Endodermal cell (in vitro differentiated cells): Measurements from ENCODE around the gene PSMC4. TPM values are rescaled to one million over a fixed set of nuclear protein-coding genes. Genes with fewer than 3 reads are reported as not detected.

Source experiments
- DNase-seq: peaks from one replicate; pipeline ENCODE4 v3.0.0-alpha.2; 2017
- H3K27ac ChIP-seq: 2 replicates; pipeline ENCODE4 v1.5.1; 2013; ENCODE audit warnings: mild to moderate bottlenecking, low read depth, low read length, moderate library complexity
- H3K27me3 ChIP-seq: 2 replicates; pipeline ENCODE4 v1.6.1; 2013; ENCODE audit warnings: mild to moderate bottlenecking, low read length, moderate library complexity; ENCODE audit not compliant: insufficient read depth, control insufficient read depth, poor library complexity, severe bottlenecking
- H3K36me3 ChIP-seq: 2 replicates; pipeline ENCODE4 v1.7.0; 2013; ENCODE audit warnings: mild to moderate bottlenecking, low read length, moderate library complexity; ENCODE audit not compliant: control insufficient read depth, insufficient read depth
- H3K4me1 ChIP-seq: one replicate; pipeline ENCODE4 v1.7.0; 2013; ENCODE audit warnings: low read length; ENCODE audit not compliant: control insufficient read depth, insufficient read depth
- H3K4me3 ChIP-seq: 2 replicates; pipeline ENCODE4 v1.5.1; 2013; ENCODE audit warnings: mild to moderate bottlenecking, low read length, moderate library complexity
- H3K9ac ChIP-seq: 2 replicates; pipeline ENCODE4 v1.6.1; 2013; ENCODE audit warnings: mild to moderate bottlenecking, low read length, moderate library complexity; ENCODE audit not compliant: poor library complexity, severe bottlenecking; ENCODE audit errors: extremely low read depth
- H3K9me3 ChIP-seq: 2 replicates; pipeline ENCODE4 v1.6.1; 2013; ENCODE audit warnings: mild to moderate bottlenecking, low read length, moderate library complexity; ENCODE audit not compliant: control insufficient read depth
- H3K27ac Mint-ChIP-seq: 2 replicates; pipeline ENCODE4 v1.8.0; 2020; ENCODE audit warnings: mixed read lengths
- H3K27me3 Mint-ChIP-seq: 2 replicates; pipeline ENCODE4 v1.8.0; 2021; ENCODE audit warnings: mild to moderate bottlenecking, mixed read lengths; ENCODE audit not compliant: insufficient read depth
- H3K36me3 Mint-ChIP-seq: 2 replicates; pipeline ENCODE4 v1.8.0; 2020; ENCODE audit warnings: low read depth, mixed read lengths
- H3K4me1 Mint-ChIP-seq: 2 replicates; pipeline ENCODE4 v1.8.0; 2020; ENCODE audit warnings: mixed read lengths
- H3K4me3 Mint-ChIP-seq: 2 replicates; pipeline ENCODE4 v1.8.0; 2020; ENCODE audit warnings: mild to moderate bottlenecking, moderate library complexity, mixed read lengths
- H3K9me3 Mint-ChIP-seq: 2 replicates; pipeline ENCODE4 v1.8.0; 2020; ENCODE audit warnings: mild to moderate bottlenecking, mixed read lengths
- CTCF ChIP-seq: fragments of 200-600 bp; sonication (generic); conservative IDR thresholded peaks from 2 replicates; pipeline ENCODE4 v1.5.0; 2021; ENCODE audit warnings: antibody characterized with exemption, mild to moderate bottlenecking
- WGBS, 2 experiments: methylation state at CpG; one replicate each; pipeline versions ENCODE4 v1.1.5 to v1.1.7; 2013; ENCODE audit warnings: missing lambda C conversion rate in 2 of 2, mixed read lengths in 1 of 2; ENCODE audit not compliant: insufficient coverage in 1 of 2, insufficient read length in 1 of 2; 5-methylcytosine and 5-hydroxymethylcytosine counted together
- total RNA-seq, 2 donors: library from RNA; stranded (reverse); fragmentation: NEBNext Ultra II Directional in 1 of 2; extraction: Animal tissue kit (Norgen Biotek cat#: 25700) in 1 of 2; gene quantifications; 2 replicates in 1 of 2; 3 replicates in 1 of 2; pipeline ENCODE4 v1.2.1, GENCODE V29; 2021

The PSMC4 gene
- total RNA-seq, 2 donors from 2014 or later: 88.9 to 96.9 TPM

DNA sequence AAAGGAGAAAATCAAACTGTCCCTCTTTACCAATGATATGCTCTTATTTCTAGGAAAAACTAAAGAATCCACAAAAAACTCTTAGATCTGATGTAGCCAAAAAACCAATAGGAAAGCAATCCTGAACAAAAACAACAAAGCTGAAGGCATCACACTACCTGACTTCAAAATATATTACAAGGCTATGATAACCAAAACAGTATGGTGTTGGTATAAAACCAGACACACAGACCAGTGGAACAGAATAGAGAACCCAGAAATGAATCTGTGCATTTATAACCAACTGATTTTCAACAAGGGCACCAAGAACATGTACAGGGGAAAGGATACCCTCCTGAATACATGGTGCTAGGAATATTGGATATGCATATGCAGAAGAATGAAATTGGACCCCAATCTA lies 16.2 kb downstream of the PSMC4 start:
- H3K27ac Mint-ChIP-seq: no peak overlapping the region
- no peak overlapping the region for H3K9ac ChIP-seq
- TF ChIP-seq CTCF: no peak
- H3K27ac ChIP-seq: no peak overlapping the region
- no peak for DNase-seq
- H3K4me3 Mint-ChIP-seq: no peak overlapping the region
- H3K27me3 ChIP-seq: no peaks in the 10 kb centered on the region
- peaks cover 49% of the 10 kb centered on the region for H3K9me3 ChIP-seq
- H3K4me1 ChIP-seq: no peaks in the 10 kb centered on the region
- no peaks in the 10 kb centered on the region for H3K27me3 Mint-ChIP-seq
- H3K36me3 Mint-ChIP-seq: peaks cover 38% of the 10 kb centered on the region
- no peaks in the 10 kb centered on the region for H3K4me1 Mint-ChIP-seq
- H3K36me3 ChIP-seq: peaks cover 19% of the 10 kb centered on the region
- H3K4me3 ChIP-seq: no peak overlapping the region
- H3K9me3 Mint-ChIP-seq: peaks cover 45% of the 10 kb centered on the region

DNA sequence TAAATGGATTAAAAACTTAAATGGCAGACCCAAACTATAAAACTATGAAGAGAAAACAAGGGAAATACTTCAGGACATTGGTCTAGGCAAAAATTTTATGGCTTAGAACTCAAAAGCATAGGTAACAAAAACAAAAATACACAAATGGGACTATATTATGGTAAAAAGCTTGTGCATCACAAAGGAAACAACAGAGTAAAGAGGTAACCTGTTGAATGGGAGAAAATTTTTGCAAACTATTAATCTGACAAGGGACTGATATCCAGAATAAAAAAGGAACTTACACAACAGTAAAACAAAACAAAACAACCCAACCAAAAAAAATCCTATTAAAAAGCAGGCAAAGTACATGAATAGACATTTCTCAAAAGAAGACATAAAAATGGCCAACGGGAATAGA lies 16.6 kb downstream of the PSMC4 start:
- DNase-seq: no peak
- Histone ChIP-seq H3K27me3 (no peaks in the 10 kb centered on the region), H3K9me3 (peaks cover 45% of the 10 kb centered on the region), H3K36me3 (peaks cover 15% of the 10 kb centered on the region), H3K4me3 (no peak overlapping the region), H3K27ac (no peak overlapping the region), H3K9ac (no peak overlapping the region), H3K4me1 (no peaks in the 10 kb centered on the region)
- H3K27me3 Mint-ChIP-seq: no peaks in the 10 kb centered on the region
- H3K36me3 Mint-ChIP-seq: peaks cover 34% of the 10 kb centered on the region
- WGBS, 2 experiments: 93% methylated on average over 1 of the region's 1 CpG; no CpG with 5 or more reads in 1 of the 2 experiments
- peaks cover 46% of the 10 kb centered on the region for H3K9me3 Mint-ChIP-seq
- H3K4me3 Mint-ChIP-seq: no peak overlapping the region
- H3K4me1 Mint-ChIP-seq: no peaks in the 10 kb centered on the region
- TF ChIP-seq CTCF: no peak
- no peak overlapping the region for H3K27ac Mint-ChIP-seq

DNA sequence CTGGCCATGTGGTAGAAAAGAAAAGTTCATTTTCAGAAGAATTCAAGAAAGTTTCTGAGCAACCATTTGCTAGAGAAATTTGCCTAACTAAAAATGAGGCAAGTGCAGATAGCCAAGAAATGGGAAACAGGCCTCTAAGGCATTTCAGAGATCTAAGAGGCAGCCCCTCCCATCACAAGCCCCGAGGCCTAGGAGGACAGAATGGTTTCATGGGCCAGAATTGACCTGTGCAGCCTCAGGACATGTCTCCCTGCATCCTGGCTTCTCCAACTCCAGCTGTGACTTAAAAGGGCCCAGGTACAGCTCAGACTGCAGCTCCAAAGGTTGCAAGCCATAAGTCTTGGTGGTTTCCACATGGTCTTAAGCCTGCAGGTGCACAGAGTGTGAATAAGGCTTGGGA lies 22.6 kb downstream of the PSMC4 start:
- H3K27me3 ChIP-seq: no peaks in the 10 kb centered on the region
- WGBS, 2 experiments: 83 to 97% methylated on average over 1 of the region's 1 CpG
- peaks cover 34% of the 10 kb centered on the region for H3K9me3 Mint-ChIP-seq

More for the DNA sequence above, 22.6 kb downstream of the PSMC4 start:
- H3K9me3 ChIP-seq: peaks cover 22% of the 10 kb centered on the region
- H3K27ac Mint-ChIP-seq: no peak overlapping the region
- peaks cover 11% of the 10 kb centered on the region for H3K36me3 Mint-ChIP-seq
- H3K9ac ChIP-seq: no peak overlapping the region
- H3K4me3 Mint-ChIP-seq: no peak overlapping the region
- peaks cover 8% of the 10 kb centered on the region for H3K4me1 Mint-ChIP-seq
- no peaks in the 10 kb centered on the region for H3K4me1 ChIP-seq
- no peaks in the 10 kb centered on the region for H3K27me3 Mint-ChIP-seq
- no peak for DNase-seq
- no peaks in the 10 kb centered on the region for H3K36me3 ChIP-seq
- no peak for TF ChIP-seq CTCF
- no peak overlapping the region for H3K27ac ChIP-seq
- no peak overlapping the region for H3K4me3 ChIP-seq
